CD4-positive, alpha-beta T cell treated with Interleukin-15 for 4 hours (primary cell): ENCODE results near the gene NUDCD3.

ENCODE experiments used
- DNase-seq: peaks from one replicate; pipeline ENCODE4 v3.0.0-alpha.2; 2020; ENCODE audit warnings: low spot score

The NUDCD3 gene

GRCh38 chr7:44490351-44491200, at the start of gene NUDCD3:
Gene NUDCD3, minus strand, starts transcription at chr7:44490658. Its CDS starts 58 bp downstream, at chr7:44490600.
- DNase-seq, result peak; percentile 83

GRCh38 chr7:44539669-44540506, 49.4 kb upstream of the NUDCD3 start:
- DNase-seq, result no peak

GRCh38 chr7:44538798-44539668, 48.6 kb upstream of the NUDCD3 start:
- no peak for DNase-seq

- no peak for DNase-seq
Observed at GRCh38 chr7:44538093-44538797, 47.8 kb upstream of the NUDCD3 start.

GRCh38 chr7:44537442-44537841, 47.0 kb upstream of the NUDCD3 start:
- no peak for DNase-seq

GRCh38 chr7:44536090-44536489, 45.6 kb upstream of the NUDCD3 start:
- DNase-seq, result no peak

GRCh38 chr7:44535348-44536064, 45.0 kb upstream of the NUDCD3 start:
- DNase-seq, result no peak

GRCh38 chr7:44534501-44534900, 44.0 kb upstream of the NUDCD3 start:
- DNase-seq, result peak; percentile 40

- no peak for DNase-seq
Observed at GRCh38 chr7:44534087-44534486, 43.6 kb upstream of the NUDCD3 start.

GRCh38 chr7:44533301-44534055, 43.0 kb upstream of the NUDCD3 start:
- no peak for DNase-seq

- no peak for DNase-seq
Observed at GRCh38 chr7:44531421-44532380, 41.2 kb upstream of the NUDCD3 start.

- DNase-seq, result no peak
Observed at GRCh38 chr7:44530990-44531389, 40.5 kb upstream of the NUDCD3 start.

- DNase-seq, result no peak
Observed at GRCh38 chr7:44524811-44525388, 34.4 kb upstream of the NUDCD3 start.

GRCh38 chr7:44522315-44522714, 31.9 kb upstream of the NUDCD3 start:
- no peak for DNase-seq

- no peak for DNase-seq
Observed at GRCh38 chr7:44521347-44522095, 31.1 kb upstream of the NUDCD3 start.

GRCh38 chr7:44520574-44520973, 30.1 kb upstream of the NUDCD3 start:
- no peak for DNase-seq

- no peak for DNase-seq
Observed at GRCh38 chr7:44519546-44519945, 29.1 kb upstream of the NUDCD3 start.

GRCh38 chr7:44518761-44519160, 28.3 kb upstream of the NUDCD3 start:
- no peak for DNase-seq
